Endodermal cell (in vitro differentiated cells): ENCODE measurements around the gene BMF. TPM values are rescaled to one million over a fixed set of nuclear protein-coding genes. Genes with fewer than 3 reads are reported as not detected.
A peak's percentile ranks its signal among the peaks of the same experiment; 100 is the strongest.

ENCODE experiments used
- DNase-seq: peaks from one replicate; pipeline ENCODE4 v3.0.0-alpha.2; 2017
- H3K27ac ChIP-seq: 2 replicates; pipeline ENCODE4 v1.5.1; 2013; ENCODE audit warnings: mild to moderate bottlenecking, low read depth, low read length, moderate library complexity
- H3K27me3 ChIP-seq: 2 replicates; pipeline ENCODE4 v1.6.1; 2013; ENCODE audit warnings: mild to moderate bottlenecking, low read length, moderate library complexity; ENCODE audit not compliant: insufficient read depth, control insufficient read depth, poor library complexity, severe bottlenecking
- H3K36me3 ChIP-seq: 2 replicates; pipeline ENCODE4 v1.7.0; 2013; ENCODE audit warnings: mild to moderate bottlenecking, low read length, moderate library complexity; ENCODE audit not compliant: control insufficient read depth, insufficient read depth
- H3K4me1 ChIP-seq: one replicate; pipeline ENCODE4 v1.7.0; 2013; ENCODE audit warnings: low read length; ENCODE audit not compliant: control insufficient read depth, insufficient read depth
- H3K4me3 ChIP-seq: 2 replicates; pipeline ENCODE4 v1.5.1; 2013; ENCODE audit warnings: mild to moderate bottlenecking, low read length, moderate library complexity
- H3K9ac ChIP-seq: 2 replicates; pipeline ENCODE4 v1.6.1; 2013; ENCODE audit warnings: mild to moderate bottlenecking, low read length, moderate library complexity; ENCODE audit not compliant: poor library complexity, severe bottlenecking; ENCODE audit errors: extremely low read depth
- H3K9me3 ChIP-seq: 2 replicates; pipeline ENCODE4 v1.6.1; 2013; ENCODE audit warnings: mild to moderate bottlenecking, low read length, moderate library complexity; ENCODE audit not compliant: control insufficient read depth
- H3K27ac Mint-ChIP-seq: 2 replicates; pipeline ENCODE4 v1.8.0; 2020; ENCODE audit warnings: mixed read lengths
- H3K27me3 Mint-ChIP-seq: 2 replicates; pipeline ENCODE4 v1.8.0; 2021; ENCODE audit warnings: mild to moderate bottlenecking, mixed read lengths; ENCODE audit not compliant: insufficient read depth
- H3K36me3 Mint-ChIP-seq: 2 replicates; pipeline ENCODE4 v1.8.0; 2020; ENCODE audit warnings: low read depth, mixed read lengths
- H3K4me1 Mint-ChIP-seq: 2 replicates; pipeline ENCODE4 v1.8.0; 2020; ENCODE audit warnings: mixed read lengths
- H3K4me3 Mint-ChIP-seq: 2 replicates; pipeline ENCODE4 v1.8.0; 2020; ENCODE audit warnings: mild to moderate bottlenecking, moderate library complexity, mixed read lengths
- H3K9me3 Mint-ChIP-seq: 2 replicates; pipeline ENCODE4 v1.8.0; 2020; ENCODE audit warnings: mild to moderate bottlenecking, mixed read lengths
- CTCF ChIP-seq: fragments of 200-600 bp; sonication (generic); conservative IDR thresholded peaks from 2 replicates; pipeline ENCODE4 v1.5.0; 2021; ENCODE audit warnings: antibody characterized with exemption, mild to moderate bottlenecking
- WGBS, 2 experiments: methylation state at CpG; one replicate each; pipeline versions ENCODE4 v1.1.5 to v1.1.7; 2013; ENCODE audit warnings: missing lambda C conversion rate in 2 of 2, mixed read lengths in 1 of 2; ENCODE audit not compliant: insufficient coverage in 1 of 2, insufficient read length in 1 of 2; 5-methylcytosine and 5-hydroxymethylcytosine counted together
- total RNA-seq, 2 donors: library from RNA; stranded (reverse); fragmentation: NEBNext Ultra II Directional in 1 of 2; extraction: Animal tissue kit (Norgen Biotek cat#: 25700) in 1 of 2; gene quantifications; 2 replicates in 1 of 2; 3 replicates in 1 of 2; pipeline ENCODE4 v1.2.1, GENCODE V29; 2021

Gene BMF
- total RNA-seq, 2 donors from 2014 or later: 48.3 to 53.5 TPM

GRCh38 chr15:40047415-40048210, 61.1 kb downstream of the BMF start:
- Mint-ChIP-seq H3K27ac (no peak overlapping the region), H3K9me3 (no peaks in the 10 kb centered on the region), H3K4me3 (no peak overlapping the region), H3K4me1 (peaks cover 21% of the 10 kb centered on the region), H3K27me3 (no peaks in the 10 kb centered on the region), H3K36me3 (no peaks in the 10 kb centered on the region)
- DNase-seq: peak; percentile 55
- no peaks in the 10 kb centered on the region for H3K36me3 ChIP-seq
- WGBS, 2 experiments: 69 to 79% methylated on average over 7 to 15 of the region's 15 CpGs
- H3K4me3 ChIP-seq: no peak overlapping the region
- H3K9me3 ChIP-seq: no peaks in the 10 kb centered on the region
- TF ChIP-seq CTCF: no peak
- H3K4me1 ChIP-seq: peaks cover 2% of the 10 kb centered on the region
- H3K27ac ChIP-seq: no peak overlapping the region
- no peak overlapping the region for H3K9ac ChIP-seq
- no peaks in the 10 kb centered on the region for H3K27me3 ChIP-seq

GRCh38 chr15:40046721-40047414, 61.8 kb downstream of the BMF start:
- no peak overlapping the region for H3K27ac Mint-ChIP-seq
- Histone ChIP-seq H3K27ac (no peak overlapping the region), H3K9ac (no peak overlapping the region)

More at GRCh38 chr15:40046721-40047414, 61.8 kb downstream of the BMF start:
- 91 to 100% methylated on average over 3 to 5 of the region's 5 CpGs for WGBS, 2 experiments
- no peaks in the 10 kb centered on the region for H3K27me3 Mint-ChIP-seq
- Histone ChIP-seq H3K4me1 (peaks cover 2% of the 10 kb centered on the region), H3K36me3 (no peaks in the 10 kb centered on the region), H3K27me3 (no peaks in the 10 kb centered on the region), H3K4me3 (no peak overlapping the region), H3K9me3 (no peaks in the 10 kb centered on the region)
- H3K9me3 Mint-ChIP-seq: no peaks in the 10 kb centered on the region
- peaks cover 21% of the 10 kb centered on the region for H3K4me1 Mint-ChIP-seq
- no peak overlapping the region for H3K4me3 Mint-ChIP-seq
- no peak for DNase-seq
- H3K36me3 Mint-ChIP-seq: no peaks in the 10 kb centered on the region
- no peak for TF ChIP-seq CTCF
